AG10803 (cell line): Measurements from ENCODE around the gene DNAL4.
A peak's percentile ranks its signal among the peaks of the same experiment; 100 is the strongest.

ENCODE experiments used
- DNase-seq: peaks from one replicate; pipeline ENCODE4 v3.0.0; 2010; ENCODE audit warnings: low read depth
- H3K4me3 ChIP-seq: 2 replicates; pipeline ENCODE4 v1.5.1; 2011; ENCODE audit warnings: mild to moderate bottlenecking, low read length, control low read depth
- TF ChIP-seq, protein P1 (sequence below): conservative IDR thresholded peaks from 2 replicates; pipeline ENCODE4 v1.5.1; 2011; ENCODE audit warnings: mild to moderate bottlenecking, low read length, control low read depth, inconsistent platforms

The DNAL4 gene

DNA sequence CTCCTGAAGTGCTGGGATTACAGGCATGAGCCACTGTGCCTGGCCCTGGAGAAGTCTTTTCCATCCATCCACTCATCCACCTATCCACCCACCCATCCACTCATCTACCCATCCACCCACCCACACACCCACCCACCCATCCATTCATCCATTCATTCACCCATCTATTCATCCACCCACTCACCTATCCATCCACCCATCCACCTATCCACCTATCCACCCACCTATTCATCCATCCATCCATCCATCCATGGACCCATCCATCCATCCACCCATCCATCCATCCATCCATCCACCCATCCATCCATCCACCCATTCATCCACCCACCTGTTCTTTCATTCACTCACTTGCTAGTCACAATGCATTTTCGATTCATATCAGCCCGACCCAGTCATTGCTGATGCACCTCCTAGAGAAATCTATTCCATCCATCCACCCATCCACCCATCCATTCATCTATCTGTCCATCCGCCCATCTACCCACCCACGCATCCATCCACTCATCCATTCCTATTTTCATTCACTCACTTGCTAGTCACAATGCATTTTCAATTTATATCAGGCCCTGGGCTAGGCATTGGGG, 20.5 kb downstream of the DNAL4 start:
- no peak overlapping the region for H3K4me3 ChIP-seq
- no peak for DNase-seq
- TF ChIP-seq, protein P1, sequence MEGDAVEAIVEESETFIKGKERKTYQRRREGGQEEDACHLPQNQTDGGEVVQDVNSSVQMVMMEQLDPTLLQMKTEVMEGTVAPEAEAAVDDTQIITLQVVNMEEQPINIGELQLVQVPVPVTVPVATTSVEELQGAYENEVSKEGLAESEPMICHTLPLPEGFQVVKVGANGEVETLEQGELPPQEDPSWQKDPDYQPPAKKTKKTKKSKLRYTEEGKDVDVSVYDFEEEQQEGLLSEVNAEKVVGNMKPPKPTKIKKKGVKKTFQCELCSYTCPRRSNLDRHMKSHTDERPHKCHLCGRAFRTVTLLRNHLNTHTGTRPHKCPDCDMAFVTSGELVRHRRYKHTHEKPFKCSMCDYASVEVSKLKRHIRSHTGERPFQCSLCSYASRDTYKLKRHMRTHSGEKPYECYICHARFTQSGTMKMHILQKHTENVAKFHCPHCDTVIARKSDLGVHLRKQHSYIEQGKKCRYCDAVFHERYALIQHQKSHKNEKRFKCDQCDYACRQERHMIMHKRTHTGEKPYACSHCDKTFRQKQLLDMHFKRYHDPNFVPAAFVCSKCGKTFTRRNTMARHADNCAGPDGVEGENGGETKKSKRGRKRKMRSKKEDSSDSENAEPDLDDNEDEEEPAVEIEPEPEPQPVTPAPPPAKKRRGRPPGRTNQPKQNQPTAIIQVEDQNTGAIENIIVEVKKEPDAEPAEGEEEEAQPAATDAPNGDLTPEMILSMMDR, result no peak

DNA sequence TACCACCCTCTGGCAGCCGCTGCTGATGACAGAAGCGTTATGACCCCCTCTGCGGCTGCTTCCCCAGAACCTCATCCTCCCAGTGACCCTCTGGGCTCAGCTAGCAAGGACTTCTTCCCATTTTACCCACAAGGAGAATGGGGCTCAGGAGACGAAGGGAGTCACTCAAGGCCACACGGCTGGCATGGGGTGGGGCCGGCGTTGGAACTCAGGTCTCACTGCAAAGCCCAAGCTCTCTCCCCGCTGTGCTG, 21.4 kb downstream of the DNAL4 start:
- TF ChIP-seq, protein P1, result no peak
- no peak overlapping the region for H3K4me3 ChIP-seq
- DNase-seq, result no peak

DNA sequence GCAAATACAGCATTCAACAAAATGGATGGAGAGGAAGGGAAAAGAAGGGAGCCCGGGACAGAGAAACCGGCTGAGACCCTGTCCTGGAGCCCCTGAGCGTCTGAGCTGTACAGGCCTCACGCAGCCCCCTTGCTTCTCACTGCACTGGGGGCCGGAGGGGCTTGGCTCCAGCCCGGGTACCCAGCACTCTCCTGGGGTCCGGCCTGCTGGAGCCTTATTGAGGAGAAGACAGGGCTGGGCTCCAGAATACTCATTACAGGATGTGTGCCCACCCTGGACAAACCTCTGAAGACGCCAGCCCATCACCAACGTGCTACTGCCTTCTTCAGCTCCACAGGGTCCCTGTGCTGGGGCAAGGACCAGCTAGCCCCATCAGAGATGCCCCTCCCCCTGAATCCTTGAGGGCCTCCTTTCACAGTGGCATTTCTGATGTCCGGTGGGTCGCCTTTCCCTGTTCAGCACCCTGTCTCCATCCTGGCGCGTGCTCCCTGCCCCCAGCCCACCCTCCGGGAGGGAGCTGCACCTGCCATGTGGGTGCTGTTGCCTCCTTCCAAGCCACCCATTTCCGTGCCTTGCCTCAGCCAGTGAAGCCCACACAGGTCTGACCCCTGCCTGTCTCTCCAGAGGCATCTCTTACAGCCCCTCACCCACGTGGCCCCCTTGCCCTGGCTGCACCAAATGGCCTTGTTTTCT, 23.5 kb downstream of the DNAL4 start:
- TF ChIP-seq, protein P1, result no peak
- H3K4me3 ChIP-seq, result no peak overlapping the region
- no peak for DNase-seq

DNA sequence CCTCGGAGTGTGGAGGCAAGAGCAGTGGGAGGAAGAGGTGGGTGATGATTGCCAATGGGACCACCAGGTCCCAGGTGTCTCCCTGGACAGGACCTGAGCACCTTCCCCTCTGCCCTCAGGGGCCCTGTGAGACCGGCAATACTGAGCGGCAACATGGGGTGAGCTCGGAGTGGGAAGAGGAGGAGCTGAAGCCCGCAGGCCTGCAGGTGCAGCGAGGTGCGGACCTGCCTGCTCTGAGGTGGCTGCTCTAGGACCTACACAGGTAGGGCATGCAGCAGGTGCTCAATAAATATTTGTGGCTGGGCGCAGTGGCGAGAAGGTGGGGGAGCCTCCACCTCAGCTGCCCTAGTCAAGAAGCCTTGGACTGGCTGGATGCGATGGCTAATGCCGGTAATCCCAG, 25.9 kb downstream of the DNAL4 start:
- TF ChIP-seq, protein P1, result no peak
- no peak for DNase-seq
- no peak overlapping the region for H3K4me3 ChIP-seq

DNA sequence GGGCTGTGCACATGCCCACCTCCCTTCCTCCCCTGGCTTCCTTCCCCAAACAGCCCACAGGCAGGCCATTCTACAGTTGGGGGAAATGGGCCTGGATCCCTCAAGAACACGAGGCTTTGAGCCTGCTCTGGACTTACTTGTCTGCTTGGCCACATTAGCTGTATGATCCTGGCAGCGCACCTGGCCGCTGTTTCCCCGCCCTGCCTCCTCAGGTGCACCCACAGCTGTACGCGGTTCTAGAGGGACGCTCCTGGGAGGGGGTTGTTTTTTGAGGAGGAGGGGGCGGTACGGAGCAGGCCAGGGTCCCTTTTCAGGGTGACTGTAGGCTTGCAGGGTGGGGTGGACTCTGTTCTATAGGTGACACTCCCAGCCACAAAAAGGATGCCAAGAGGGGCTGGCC, 26.6 kb downstream of the DNAL4 start:
- no peak for DNase-seq
- TF ChIP-seq, protein P1, result no peak
- no peak overlapping the region for H3K4me3 ChIP-seq

DNA sequence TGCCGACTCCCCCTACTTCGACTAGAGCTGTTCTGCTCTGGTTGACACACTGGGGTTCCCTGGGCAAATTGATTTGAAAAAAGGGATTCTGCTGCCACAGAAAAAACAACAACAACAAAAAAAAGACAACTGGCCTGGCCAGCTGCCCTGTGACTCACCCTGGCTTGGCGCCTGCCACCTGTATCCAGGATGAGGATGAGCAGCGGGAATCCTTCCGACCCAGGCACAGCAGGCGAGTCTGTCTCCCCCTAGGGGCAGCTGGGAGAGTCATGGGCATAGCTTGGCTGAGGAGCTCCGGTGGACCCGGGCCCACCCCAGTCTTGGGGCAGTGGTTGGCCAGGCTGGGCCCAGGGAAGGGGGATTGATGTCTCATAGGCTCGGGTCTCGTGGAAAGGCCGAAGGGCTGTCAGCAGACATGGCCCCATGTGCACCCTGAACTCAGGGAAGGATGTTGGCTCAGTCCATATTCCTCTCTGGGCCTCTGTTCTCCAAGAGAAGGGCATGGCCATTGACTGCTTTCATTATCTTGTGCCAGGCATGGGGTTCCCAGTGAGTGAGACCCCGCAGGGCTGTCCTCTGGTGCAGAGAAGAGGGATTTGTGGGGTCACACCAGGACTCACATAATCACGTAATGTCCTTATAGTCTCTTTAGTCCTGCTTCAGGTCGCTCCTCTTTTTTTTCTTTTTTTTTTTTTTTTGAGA, 27.7 kb downstream of the DNAL4 start:
- TF ChIP-seq, protein P1, result peak; percentile 79
- peak; percentile 58 for DNase-seq
- H3K4me3 ChIP-seq, result no peak overlapping the region

DNA sequence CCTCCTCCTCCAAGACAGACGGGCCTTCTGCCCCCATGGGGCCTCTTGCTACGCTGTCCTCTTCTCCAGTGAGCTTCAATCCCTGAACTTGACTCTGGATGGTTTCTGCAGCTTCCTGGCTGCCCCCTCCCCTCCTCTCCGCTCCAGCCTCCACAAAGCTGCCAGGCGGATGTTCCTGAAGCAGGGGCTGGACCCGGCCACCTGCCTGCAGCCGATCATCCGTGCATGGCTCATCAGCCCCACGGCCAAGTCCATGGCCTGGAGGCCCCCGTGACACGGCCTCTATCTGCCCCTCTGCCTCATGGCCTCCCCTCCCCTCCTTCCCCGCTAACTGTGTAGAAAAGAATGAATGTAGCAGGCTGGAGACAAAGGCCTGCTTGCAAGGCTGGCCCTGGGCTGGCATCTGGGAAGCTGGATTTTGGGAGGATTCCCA, 31.4 kb downstream of the DNAL4 start:
- TF ChIP-seq, protein P1, result no peak
- no peak overlapping the region for H3K4me3 ChIP-seq
- no peak for DNase-seq
